ENCODE results near the gene FNBP1.

GRCh38 chr9:130064621-130065020 is 21.6 kb upstream of the FNBP1 start:
- TF ChIP-seq ZNF70 (CRISPR knock-in tag; IDR thresholded peaks at IDR 0.05): no peak
- no peak for TF ChIP-seq POU6F1 (CRISPR knock-in tag; IDR thresholded peaks at IDR 0.05; ENCODE audit: borderline replicate concordance, low read depth)
- TF ChIP-seq ZFP3 (CRISPR knock-in tag; IDR thresholded peaks at IDR 0.05): no peak
- no peak for TF ChIP-seq PATZ1 (CRISPR knock-in tag; IDR thresholded peaks at IDR 0.05; ENCODE audit: borderline replicate concordance)
- no peak for TF ChIP-seq OSR1 (CRISPR knock-in tag; IDR thresholded peaks at IDR 0.05)
- no peak for TF ChIP-seq BACH2 (CRISPR knock-in tag; IDR thresholded peaks at IDR 0.05; ENCODE audit: borderline replicate concordance)
- no peak for TF ChIP-seq TSHZ2 (CRISPR knock-in tag; IDR thresholded peaks at IDR 0.05)
- no peak for TF ChIP-seq ISL1 (CRISPR knock-in tag; IDR thresholded peaks at IDR 0.05)
- TF ChIP-seq PPARA (CRISPR knock-in tag; IDR thresholded peaks at IDR 0.05; ENCODE audit: borderline replicate concordance): no peak
- TF ChIP-seq RARB (CRISPR knock-in tag; IDR thresholded peaks at IDR 0.05): no peak
- no peak for TF ChIP-seq TOX (CRISPR knock-in tag; IDR thresholded peaks at IDR 0.05; ENCODE audit: borderline replicate concordance)

Data from SK-N-SH treated with all-trans-retinoic acid at 6 μM for 48 hours (cell line).